ENCODE measurements around the gene GET3. TPM values are rescaled to one million over a fixed set of nuclear protein-coding genes. Genes with fewer than 3 reads are reported as not detected.

The GET3 gene
- total RNA-seq, 3 donors from 2014 or later: 50.8 to 64.6 (median 62.6) TPM

- Histone ChIP-seq H3K4me1 (peaks cover 5 to 19% of the 10 kb centered on the region in 2 donors), H3K27me3 (no peaks in the 10 kb centered on the region), H3K27ac (peak overlapping the region; percentile 92), H3K36me3 (no peaks in the 10 kb centered on the region), H3K9me3 (no peaks in the 10 kb centered on the region), H3K4me3 (peak overlapping the region; percentile 78 to 95 (median 89))
- TF ChIP-seq, protein P1, sequence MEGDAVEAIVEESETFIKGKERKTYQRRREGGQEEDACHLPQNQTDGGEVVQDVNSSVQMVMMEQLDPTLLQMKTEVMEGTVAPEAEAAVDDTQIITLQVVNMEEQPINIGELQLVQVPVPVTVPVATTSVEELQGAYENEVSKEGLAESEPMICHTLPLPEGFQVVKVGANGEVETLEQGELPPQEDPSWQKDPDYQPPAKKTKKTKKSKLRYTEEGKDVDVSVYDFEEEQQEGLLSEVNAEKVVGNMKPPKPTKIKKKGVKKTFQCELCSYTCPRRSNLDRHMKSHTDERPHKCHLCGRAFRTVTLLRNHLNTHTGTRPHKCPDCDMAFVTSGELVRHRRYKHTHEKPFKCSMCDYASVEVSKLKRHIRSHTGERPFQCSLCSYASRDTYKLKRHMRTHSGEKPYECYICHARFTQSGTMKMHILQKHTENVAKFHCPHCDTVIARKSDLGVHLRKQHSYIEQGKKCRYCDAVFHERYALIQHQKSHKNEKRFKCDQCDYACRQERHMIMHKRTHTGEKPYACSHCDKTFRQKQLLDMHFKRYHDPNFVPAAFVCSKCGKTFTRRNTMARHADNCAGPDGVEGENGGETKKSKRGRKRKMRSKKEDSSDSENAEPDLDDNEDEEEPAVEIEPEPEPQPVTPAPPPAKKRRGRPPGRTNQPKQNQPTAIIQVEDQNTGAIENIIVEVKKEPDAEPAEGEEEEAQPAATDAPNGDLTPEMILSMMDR (IDR thresholded peaks at IDR 0.05): no peak
- TF ChIP-seq POLR2AphosphoS5 (IDR thresholded peaks at IDR 0.05) (no peak), POLR2A (IDR thresholded peaks at IDR 0.05) (no peak)
- DNase-seq (ENCODE audit: low spot score in 2 of 2): no peak
- intact Hi-C loops (cut with DNase I; ENCODE audit: low total_unique reads): no loop called here
Measured at GRCh38 chr19:12737835-12738351, 596 bp downstream of the GET3 start.

DNA sequence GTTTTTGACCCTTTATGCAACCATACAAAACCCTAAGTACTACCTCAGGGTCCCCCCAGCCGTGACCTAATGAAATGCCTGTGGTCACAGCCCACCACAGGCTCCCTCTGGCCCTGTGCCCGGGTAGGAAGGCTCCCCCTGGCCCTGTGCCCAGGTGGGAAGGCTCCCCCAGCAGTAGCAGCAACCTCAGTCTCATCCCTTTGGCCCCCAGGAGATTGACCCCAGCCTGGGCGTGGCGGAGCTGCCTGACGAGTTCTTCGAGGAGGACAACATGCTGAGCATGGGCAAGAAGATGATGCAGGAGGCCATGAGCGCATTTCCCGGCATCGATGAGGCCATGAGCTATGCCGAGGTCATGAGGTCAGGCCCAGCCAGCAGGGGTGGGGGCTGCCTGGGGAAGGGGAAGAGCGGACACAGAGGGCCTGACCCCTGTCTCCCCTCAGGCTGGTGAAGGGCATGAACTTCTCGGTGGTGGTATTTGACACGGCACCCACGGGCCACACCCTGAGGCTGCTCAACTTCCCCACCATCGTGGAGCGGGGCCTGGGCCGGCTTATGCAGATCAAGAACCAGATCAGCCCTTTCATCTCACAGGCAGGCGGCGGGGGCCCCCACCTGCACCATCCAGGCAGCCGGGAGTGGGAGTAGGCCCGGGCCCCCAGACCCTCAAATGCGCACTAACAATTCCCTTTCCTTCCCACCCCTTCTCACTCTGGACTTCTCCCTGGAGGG, 8.0 kb downstream of the GET3 start:
- Histone ChIP-seq H3K4me1 (no peaks in the 10 kb centered on the region), H3K27me3 (peaks cover 0 to 4% of the 10 kb centered on the region in 2 donors), H3K4me3 (no peak overlapping the region), H3K36me3 (no peaks in the 10 kb centered on the region), H3K27ac (no peak overlapping the region), H3K9me3 (peaks cover 0 to 11% of the 10 kb centered on the region in 2 donors)
- intact Hi-C loops (cut with DNase I; ENCODE audit: low total_unique reads): no loop called here
- TF ChIP-seq, protein P1 (IDR thresholded peaks at IDR 0.05): no peak
- no peak for TF ChIP-seq POLR2A (IDR thresholded peaks at IDR 0.05)
- no peak for TF ChIP-seq POLR2AphosphoS5 (IDR thresholded peaks at IDR 0.05)
- no peak for DNase-seq (ENCODE audit: low spot score in 2 of 2)

- DNase-seq (ENCODE audit: low spot score in 2 of 2): no peak
- Histone ChIP-seq H3K9me3 (peaks cover 0 to 11% of the 10 kb centered on the region in 2 donors), H3K36me3 (no peaks in the 10 kb centered on the region), H3K27ac (no peak overlapping the region), H3K4me3 (no peak overlapping the region), H3K4me1 (no peaks in the 10 kb centered on the region), H3K27me3 (peaks cover 0 to 29% of the 10 kb centered on the region in 2 donors)
- TF ChIP-seq POLR2AphosphoS5 (IDR thresholded peaks at IDR 0.05): no peak
- no peak for TF ChIP-seq POLR2A (IDR thresholded peaks at IDR 0.05)
- TF ChIP-seq, protein P1 (IDR thresholded peaks at IDR 0.05): no peak
- intact Hi-C loops (cut with DNase I; ENCODE audit: low total_unique reads): no loop called here
Measured at GRCh38 chr19:12748489-12748888, 11.2 kb downstream of the GET3 start.

DNA sequence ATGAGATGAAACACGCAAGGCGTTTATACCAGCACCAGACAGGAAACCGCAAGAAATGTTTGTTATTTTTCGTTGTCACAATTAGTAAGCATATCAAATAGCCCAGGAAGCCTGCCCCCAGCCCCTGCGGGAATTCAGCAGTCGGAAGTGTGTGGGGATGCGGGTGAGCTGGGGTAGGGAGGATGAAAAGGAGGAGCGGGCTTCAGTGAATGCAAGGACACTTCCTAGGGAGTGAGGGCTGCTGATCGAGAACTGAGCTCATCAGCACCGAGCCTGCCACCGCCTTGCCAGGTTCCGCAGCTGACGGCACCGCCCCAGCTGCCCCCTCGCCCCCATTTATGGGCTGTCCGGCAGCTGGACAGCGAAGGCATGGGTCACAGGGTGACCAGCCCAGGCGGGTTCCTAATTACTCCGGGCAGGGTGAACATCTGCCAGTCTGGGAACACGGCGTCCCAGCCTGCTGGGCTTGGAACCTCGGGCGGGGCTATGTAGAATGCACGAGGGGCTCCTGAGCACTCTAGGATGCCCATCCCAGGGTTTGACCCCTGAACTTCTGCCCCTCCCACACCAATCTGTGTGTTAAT, 12.7 kb downstream of the GET3 start:
- H3K27ac ChIP-seq: no peak overlapping the region
- H3K9me3 ChIP-seq: peaks cover 0 to 11% of the 10 kb centered on the region in 2 donors
- intact Hi-C loops (cut with DNase I; ENCODE audit: low total_unique reads): no loop called here
- TF ChIP-seq, protein P1 (IDR thresholded peaks at IDR 0.05): no peak
- TF ChIP-seq POLR2A (IDR thresholded peaks at IDR 0.05) (no peak), POLR2AphosphoS5 (IDR thresholded peaks at IDR 0.05) (no peak)
- H3K36me3 ChIP-seq: no peaks in the 10 kb centered on the region
- peaks cover 0 to 31% of the 10 kb centered on the region in 2 donors for H3K27me3 ChIP-seq
- no peak overlapping the region for H3K4me3 ChIP-seq
- no peaks in the 10 kb centered on the region for H3K4me1 ChIP-seq
- no peak for DNase-seq (ENCODE audit: low spot score in 2 of 2)

GRCh38 chr19:12750851-12751250, 13.6 kb downstream of the GET3 start:
- intact Hi-C loops (cut with DNase I; ENCODE audit: low total_unique reads): no loop called here
- TF ChIP-seq POLR2AphosphoS5 (IDR thresholded peaks at IDR 0.05) (no peak), POLR2A (IDR thresholded peaks at IDR 0.05) (no peak)
- TF ChIP-seq, protein P1 (IDR thresholded peaks at IDR 0.05): no peak
- H3K36me3 ChIP-seq: no peaks in the 10 kb centered on the region
- no peak for DNase-seq (ENCODE audit: low spot score in 2 of 2)
- no peaks in the 10 kb centered on the region for H3K4me1 ChIP-seq
- no peak overlapping the region for H3K4me3 ChIP-seq
- H3K9me3 ChIP-seq: peaks cover 0 to 11% of the 10 kb centered on the region in 2 donors
- peaks cover 0 to 31% of the 10 kb centered on the region in 2 donors for H3K27me3 ChIP-seq
- no peak overlapping the region for H3K27ac ChIP-seq
